Sigmoid colon (tissue), 4 donors: Measurements from ENCODE around the gene WDHD1.

Experiments
- EP300 ChIP-seq, 4 donors: sonication (generic); formaldehyde crosslinking; IDR thresholded peaks; one replicate each; pipeline ENCODE4 v1.6.1; 2017; ENCODE audit warnings: antibody characterized with exemption in 4 of 4
- POLR2A ChIP-seq, 2 donors: fragments of 450-650 bp; IDR thresholded peaks; one replicate each; pipeline ENCODE4 v1.6.1; 2016; ENCODE audit warnings: antibody characterized with exemption in 2 of 2, mild to moderate bottlenecking in 2 of 2, moderate library complexity in 2 of 2
- POLR2AphosphoS5 ChIP-seq, 4 donors: sonication (generic); formaldehyde crosslinking; IDR thresholded peaks; one replicate each; pipeline ENCODE4 v1.6.1; 2017; ENCODE audit warnings: antibody characterized with exemption in 4 of 4
- TF ChIP-seq, protein P1 (sequence below), 4 experiments: fragments of 450-650 bp in 3 of 4; fragments of 200-600 bp in 1 of 4; IDR thresholded peaks; one replicate each; pipeline ENCODE4 v1.5.1; 2016 to 2019; ENCODE audit warnings: antibody characterized with exemption in 4 of 4, mild to moderate bottlenecking in 3 of 4, moderate library complexity in 2 of 4

DNA sequence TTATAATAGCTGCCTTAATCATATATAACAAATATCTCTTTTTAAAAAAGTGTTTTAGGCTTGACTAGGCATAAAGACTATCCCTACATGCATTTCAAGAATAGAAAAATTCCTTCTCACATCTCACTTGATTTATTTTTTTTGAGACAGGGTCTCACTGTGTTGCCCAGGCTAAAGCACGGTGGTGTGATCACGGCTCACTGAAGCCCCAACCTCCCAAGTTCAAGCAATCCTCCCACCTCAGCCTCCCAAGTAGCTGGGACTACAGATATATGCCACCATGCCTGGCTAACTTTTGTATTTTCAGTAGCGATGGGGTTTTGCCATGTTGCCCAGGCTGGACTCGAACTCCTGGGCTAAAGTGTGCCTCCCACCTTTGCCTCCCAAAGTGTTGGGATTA, 59.4 kb downstream of the WDHD1 start:
- TF ChIP-seq, protein P1, sequence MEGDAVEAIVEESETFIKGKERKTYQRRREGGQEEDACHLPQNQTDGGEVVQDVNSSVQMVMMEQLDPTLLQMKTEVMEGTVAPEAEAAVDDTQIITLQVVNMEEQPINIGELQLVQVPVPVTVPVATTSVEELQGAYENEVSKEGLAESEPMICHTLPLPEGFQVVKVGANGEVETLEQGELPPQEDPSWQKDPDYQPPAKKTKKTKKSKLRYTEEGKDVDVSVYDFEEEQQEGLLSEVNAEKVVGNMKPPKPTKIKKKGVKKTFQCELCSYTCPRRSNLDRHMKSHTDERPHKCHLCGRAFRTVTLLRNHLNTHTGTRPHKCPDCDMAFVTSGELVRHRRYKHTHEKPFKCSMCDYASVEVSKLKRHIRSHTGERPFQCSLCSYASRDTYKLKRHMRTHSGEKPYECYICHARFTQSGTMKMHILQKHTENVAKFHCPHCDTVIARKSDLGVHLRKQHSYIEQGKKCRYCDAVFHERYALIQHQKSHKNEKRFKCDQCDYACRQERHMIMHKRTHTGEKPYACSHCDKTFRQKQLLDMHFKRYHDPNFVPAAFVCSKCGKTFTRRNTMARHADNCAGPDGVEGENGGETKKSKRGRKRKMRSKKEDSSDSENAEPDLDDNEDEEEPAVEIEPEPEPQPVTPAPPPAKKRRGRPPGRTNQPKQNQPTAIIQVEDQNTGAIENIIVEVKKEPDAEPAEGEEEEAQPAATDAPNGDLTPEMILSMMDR (IDR thresholded peaks at IDR 0.05): no peak
- TF ChIP-seq EP300 (IDR thresholded peaks at IDR 0.05) (no peak), POLR2AphosphoS5 (IDR thresholded peaks at IDR 0.05) (no peak), POLR2A (IDR thresholded peaks at IDR 0.05) (no peak)
